K562 (cell line): ENCODE data around the gene PTPN5. TPM values are rescaled to one million over a fixed set of nuclear protein-coding genes. Genes with fewer than 3 reads are reported as not detected.

ENCODE experiments used
- ARID1B ChIP-seq: fragments of 450-650 bp; IDR thresholded peaks from 2 replicates; pipeline ENCODE4 v1.6.1; 2016; ENCODE audit warnings: antibody characterized with exemption, mild to moderate bottlenecking, inconsistent platforms
- BCL6 ChIP-seq: fragments of 250-450 bp; sonication (Bioruptor Pico); IDR thresholded peaks from 2 replicates; pipeline ENCODE4 v1.4.0; 2020
- CXXC5 ChIP-seq: fragments of 250-450 bp; sonication (Bioruptor Pico); IDR thresholded peaks from 2 replicates; pipeline ENCODE4 v1.8.0; 2022; ENCODE audit warnings: inconsistent platforms, mild to moderate bottlenecking, moderate library complexity
- ELF4 ChIP-seq: fragments of 450-650 bp; formaldehyde crosslinking; IDR thresholded peaks from 2 replicates; pipeline ENCODE4 v1.4.0; 2022; ENCODE audit warnings: missing genetic modification characterization
- ETV1 ChIP-seq: fragments of 450-650 bp; conservative IDR thresholded peaks from 2 replicates; pipeline ENCODE4 v1.6.1; 2016; ENCODE audit warnings: missing genetic modification characterization, control low read depth, low read depth, missing compliant biosample characterization
- FOXO4 ChIP-seq: fragments of 450-650 bp; formaldehyde crosslinking; IDR thresholded peaks from 2 replicates; pipeline ENCODE4 v1.4.0; 2020; ENCODE audit warnings: mild to moderate bottlenecking, moderate library complexity
- HSF4 ChIP-seq: fragments of 250-450 bp; sonication (Bioruptor Pico); IDR thresholded peaks from 2 replicates; pipeline ENCODE4 v2.1.2; 2022; ENCODE audit warnings: mild to moderate bottlenecking, moderate library complexity, borderline replicate concordance
- IFI16 ChIP-seq: fragments of 250-450 bp; sonication (Bioruptor Pico); IDR thresholded peaks from 2 replicates; pipeline ENCODE4 v2.1.2; 2022; ENCODE audit warnings: mild to moderate bottlenecking, inconsistent platforms
- ILK ChIP-seq: fragments of 450-650 bp; IDR thresholded peaks from 2 replicates; pipeline ENCODE4 v1.6.1; 2016; ENCODE audit warnings: missing genetic modification characterization, low read depth, mild to moderate bottlenecking, missing compliant biosample characterization, moderate library complexity, borderline replicate concordance
- KLF6 ChIP-seq: fragments of 250-450 bp; sonication (Bioruptor Pico); IDR thresholded peaks from 2 replicates; pipeline ENCODE4 v1.4.0; 2020; ENCODE audit warnings: mild to moderate bottlenecking, moderate library complexity, borderline replicate concordance
- MAFG ChIP-seq: fragments of 450-650 bp; conservative IDR thresholded peaks from 2 replicates; pipeline ENCODE4 v1.6.1; 2016; ENCODE audit warnings: missing genetic modification characterization, missing compliant biosample characterization
- MAZ ChIP-seq, 2 experiments: fragments of 450-650 bp in 1 of 2; sonication (generic) in 1 of 2; formaldehyde crosslinking; IDR thresholded peaks in 1 of 2; conservative IDR thresholded peaks in 1 of 2; 2 replicates each; pipeline versions ENCODE4 v1.4.0 to v1.5.0; 2020; ENCODE audit warnings: mild to moderate bottlenecking in 1 of 2, missing genetic modification reagents in 1 of 2
- MECOM ChIP-seq: fragments of 250-450 bp; sonication (Bioruptor Pico); IDR thresholded peaks from 2 replicates; pipeline ENCODE4 v1.8.0; 2022; ENCODE audit warnings: inconsistent platforms
- MNT ChIP-seq, 2 experiments: fragments of 450-650 bp; conservative IDR thresholded peaks; 2 replicates each; pipeline ENCODE4 v1.6.1; 2017; ENCODE audit warnings: mild to moderate bottlenecking in 2 of 2, moderate library complexity in 2 of 2
- PTTG1 ChIP-seq: fragments of 450-650 bp; IDR thresholded peaks from 2 replicates; pipeline ENCODE4 v1.6.1; 2016; ENCODE audit warnings: low read depth, mild to moderate bottlenecking, missing genetic modification characterization, missing compliant biosample characterization
- PYGO2 ChIP-seq: fragments of 450-650 bp; IDR thresholded peaks from 2 replicates; pipeline ENCODE4 v1.6.1; 2016; ENCODE audit warnings: mild to moderate bottlenecking, missing genetic modification characterization, moderate library complexity, missing compliant biosample characterization
- RCOR1 ChIP-seq, 2 experiments: IDR thresholded peaks; 2 replicates each; pipeline ENCODE4 v1.6.1; 2012; ENCODE audit warnings: low read depth in 2 of 2, low read length in 2 of 2, borderline replicate concordance in 1 of 2, improper control_type of control experiment in 1 of 2
- SMAD3 ChIP-seq: fragments of 450-650 bp; formaldehyde crosslinking; conservative IDR thresholded peaks from 2 replicates; pipeline ENCODE4 v1.4.0; 2020; ENCODE audit warnings: mild to moderate bottlenecking
- SRF ChIP-seq, 2 experiments: fragments of 250-450, 450-650 bp in 1 of 2; sonication (Bioruptor Pico) in 1 of 2; sonication (generic) in 1 of 2; formaldehyde crosslinking; IDR thresholded peaks; 2 replicates each; pipeline versions ENCODE4 v1.5.0 to v1.5.1; 2020 to 2022; ENCODE audit warnings: mild to moderate bottlenecking in 1 of 2, missing genetic modification reagents in 1 of 2
- TAL1 ChIP-seq: fragments of 450-650 bp; IDR thresholded peaks from 2 replicates; pipeline ENCODE4 v1.6.1; 2016; ENCODE audit warnings: mild to moderate bottlenecking
- TCFL5 ChIP-seq: fragments of 250-450 bp; sonication (Bioruptor Pico); conservative IDR thresholded peaks from 2 replicates; pipeline ENCODE4 v1.6.1; 2021; ENCODE audit warnings: mild to moderate bottlenecking, moderate library complexity, matching md5 sums
- ZKSCAN3 ChIP-seq: fragments of 250-450 bp; sonication (Bioruptor Pico); IDR thresholded peaks from 2 replicates; pipeline ENCODE4 v1.4.0; 2020
- ZNF444 ChIP-seq: fragments of 250-450 bp; sonication (Bioruptor Pico); IDR thresholded peaks from 2 replicates; pipeline ENCODE4 v1.4.0; 2020; ENCODE audit warnings: mild to moderate bottlenecking, moderate library complexity
- ZNF584 ChIP-seq: fragments of 200-800 bp; sonication (Bioruptor generic); IDR thresholded peaks from 2 replicates; pipeline ENCODE4 v1.6.1; 2016; ENCODE audit warnings: low read depth, mild to moderate bottlenecking, missing genetic modification characterization, missing compliant biosample characterization
- ZNF644 ChIP-seq: fragments of 200-800 bp; sonication (Bioruptor generic); IDR thresholded peaks from 2 replicates; pipeline ENCODE4 v1.6.1; 2016; ENCODE audit warnings: low read depth, missing genetic modification characterization, missing compliant biosample characterization
- ZNF668 ChIP-seq: fragments of 250-450 bp; sonication (Bioruptor Pico); IDR thresholded peaks from 2 replicates; pipeline ENCODE4 v1.8.0; 2022; ENCODE audit warnings: mild to moderate bottlenecking, inconsistent platforms
- polyA plus RNA-seq, 8 experiments: library from polyadenylated mRNA; depleted of rRNA in 4 of 8; stranded (reverse) in 5 of 8; unstranded in 3 of 8; fragments of >200 nt; fragmentation: Nextera tagmentation in 2 of 8; fragmentation: Illumina TruSeq in 1 of 8; extraction: Ambion mirVana in 2 of 8; extraction: Trizol in 1 of 8; gene quantifications; 2 replicates each; pipeline versions ENCODE4 v1.2.1 to v1.2.3, GENCODE V29; 2011 to 2014; ENCODE audit warnings: inconsistent platforms in 1 of 8, missing spikeins in 1 of 8
- total RNA-seq, 7 experiments: library from RNA; depleted of rRNA in 6 of 7; stranded (reverse); fragments of >200 nt in 6 of 7; fragmentation: Illumina TruSeq in 2 of 7; extraction: Trizol in 2 of 7; gene quantifications; 2 replicates each; pipeline versions ENCODE4 v1.2.1 to v1.2.3, GENCODE V29; 2011 to 2021; ENCODE audit warnings: low replicate concordance in 1 of 7

PTPN5 gene
- total and polyA plus RNA-seq, 9 of the 15 experiments (the other 6 are each of a cell fraction or from before 2014, with no cell fraction given): not detected

GRCh38 chr11:18691467-18692140 is 100.0 kb downstream of the PTPN5 start (continued):
- TF ChIP-seq FOXO4 (CRISPR knock-in tag) (peak; percentile 81; the same call in 1 of the 2 replicates), ZNF444 (peak; percentile 73; the same call in 1 of the 2 replicates), ELF4 (CRISPR knock-in tag) (peak; percentile 93), MECOM (CRISPR knock-in tag) (peak; percentile 92), TCFL5 (0 out of 2 replicates have a peak, but pooled peaks have one; percentile 78), PYGO2 (tag) (peak; percentile 95), ILK (tag) (peak; percentile 75), MNT (conservative IDR thresholded peaks at IDR 0.05) (peak in 1 of 2 experiments; percentile 26; a peak in 1 of 4 replicates), ZNF668 (CRISPR knock-in tag) (peak; percentile 97), SRF (CRISPR knock-in tag; IDR thresholded peaks at IDR 0.05) (peak in 1 of 2 experiments; percentile 95; a peak in 3 of 4 replicates), MAZ (CRISPR knock-in tag; conservative IDR thresholded peaks at IDR 0.05 in 1 of 2, IDR thresholded peaks at IDR 0.05 in 1 of 2) (peak in 1 of 2 experiments; percentile 77; a peak in 2 of 4 replicates), TAL1 (peak; percentile 28; the same call in 1 of the 2 replicates), KLF6 (CRISPR knock-in tag) (peak; percentile 96), ZKSCAN3 (peak; percentile 36; the same call in 1 of the 2 replicates), CXXC5 (CRISPR knock-in tag) (peak; percentile 70), RCOR1 (IDR thresholded peaks at IDR 0.05; ENCODE audit: borderline replicate concordance in 1 of 2, low read depth in 2 of 2, low read length in 2 of 2) (0 out of 4 replicates have a peak, but pooled peaks of 1 of the 2 experiments have one; percentile 18), BCL6 (CRISPR knock-in tag) (peak; percentile 79), PTTG1 (tag) (peak; percentile 96), SMAD3 (CRISPR knock-in tag) (peak; percentile 91), ZNF644 (tag) (peak; percentile 81; the same call in 1 of the 2 replicates), IFI16 (CRISPR knock-in tag) (peak; percentile 73; the same call in 1 of the 2 replicates), ARID1B (peak; percentile 69), ETV1 (tag) (peak; percentile 25; the same call in 1 of the 2 replicates), ZNF584 (CRISPR knock-in tag) (peak; percentile 94), MAFG (tag) (peak; percentile 5; the same call in 1 of the 2 replicates), HSF4 (CRISPR knock-in tag) (peak; percentile 83; the same call in 1 of the 2 replicates)
